H1 (cell line): ENCODE results near the gene SPTAN1. TPM values are rescaled to one million over a fixed set of nuclear protein-coding genes. Genes with fewer than 3 reads are reported as not detected.

ENCODE experiments used
- CBX5 ChIP-seq: fragments of 300-800, 300-1000 bp; sonication (generic); IDR thresholded peaks from 2 replicates; pipeline ENCODE4 v1.7.1; 2016; ENCODE audit warnings: antibody characterized with exemption, low read length, low read depth
- CTBP2 ChIP-seq: IDR thresholded peaks from 2 replicates; pipeline ENCODE4 v1.7.0; 2011; ENCODE audit warnings: borderline replicate concordance, mild to moderate bottlenecking, moderate library complexity, mixed read lengths, low read length; ENCODE audit not compliant: insufficient read depth, insufficient read length
- HDAC2 ChIP-seq, 2 experiments: fragments of 300-600 bp in 1 of 2; sonication (generic) in 1 of 2; IDR thresholded peaks; 2 replicates each; pipeline ENCODE4 v1.6.1; 2011 to 2012; ENCODE audit warnings: low read depth in 2 of 2, low read length in 2 of 2, mild to moderate bottlenecking in 2 of 2, moderate library complexity in 2 of 2, borderline replicate concordance in 1 of 2, inconsistent platforms in 1 of 2
- JUND ChIP-seq: IDR thresholded peaks from 2 replicates; pipeline ENCODE4 v1.6.1; 2011; ENCODE audit warnings: mild to moderate bottlenecking, improper control_type of control experiment, low read length
- KDM1A ChIP-seq: fragments of 200-600, 300-600 bp; sonication (generic); IDR thresholded peaks from 2 replicates; pipeline ENCODE4 v1.7.1; 2016; ENCODE audit warnings: mild to moderate bottlenecking, low read length, borderline replicate concordance
- SP1 ChIP-seq: IDR thresholded peaks from 2 replicates; pipeline ENCODE4 v1.6.1; 2011; ENCODE audit warnings: low read depth, low read length
- TAF7 ChIP-seq: optimal IDR thresholded peaks from 2 replicates; pipeline ENCODE3; 2011; ENCODE audit warnings: low read depth, mild to moderate bottlenecking, inconsistent platforms, low read length, moderate library complexity, borderline replicate concordance
- TCF12 ChIP-seq: IDR thresholded peaks from 2 replicates; pipeline ENCODE4 v1.6.1; 2011; ENCODE audit warnings: low read depth, mild to moderate bottlenecking, low read length
- polyA plus RNA-seq, 7 experiments: library from polyadenylated mRNA; depleted of rRNA in 3 of 7; stranded (reverse) in 5 of 7; unstranded in 2 of 7; fragments of >200 nt in 5 of 7; fragments of 200-250 nt in 2 of 7; gene quantifications; 1 replicate in 5 of 7; 2 replicates in 1 of 7; 4 replicates in 1 of 7; pipeline versions ENCODE4 v1.2.1 to v1.2.3, GENCODE V29; 2011 to 2013; ENCODE audit warnings: missing spikeins in 2 of 7, mixed read lengths in 2 of 7
- total RNA-seq: library from RNA; stranded (reverse); fragmentation: NEBNext Ultra II Directional; extraction: Animal tissue kit (Norgen Biotek cat#: 25700); gene quantifications from 2 replicates; pipeline ENCODE4 v1.2.1, GENCODE V29; 2021

The SPTAN1 gene
- total and polyA plus RNA-seq, 2 of the 8 experiments (the other 6 are each of a cell fraction or from before 2014, with no cell fraction given): 182 to 216 TPM

DNA sequence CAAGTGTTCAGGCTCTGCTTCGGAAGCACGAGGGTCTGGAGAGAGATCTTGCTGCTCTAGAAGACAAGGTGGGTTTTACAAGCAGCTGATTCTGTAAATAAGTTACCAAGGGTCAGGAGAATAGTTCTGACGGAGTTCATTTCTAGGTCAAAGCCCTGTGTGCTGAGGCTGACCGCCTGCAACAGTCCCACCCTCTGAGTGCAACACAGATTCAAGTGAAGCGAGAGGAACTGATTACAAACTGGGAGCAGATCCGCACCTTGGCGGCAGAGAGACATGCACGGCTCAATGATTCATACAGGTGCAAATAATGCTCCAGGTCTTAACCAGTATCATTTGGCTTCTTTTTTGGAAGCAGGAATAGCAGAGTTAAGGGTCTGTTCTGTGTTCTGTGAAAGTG lies 24.8 kb downstream of the SPTAN1 start (continued):
- TF ChIP-seq TCF12: no peak
- no peak for TF ChIP-seq HDAC2 (IDR thresholded peaks at IDR 0.05; ENCODE audit: borderline replicate concordance in 1 of 2, low read depth in 2 of 2, low read length in 2 of 2)
- no peak for TF ChIP-seq SP1
- no peak for TF ChIP-seq CBX5
- no peak for TF ChIP-seq JUND
- TF ChIP-seq CTBP2: no peak
- no peak for TF ChIP-seq TAF7
- no peak for TF ChIP-seq KDM1A
